Caco-2 (cell line): ENCODE results near the gene RINL. TPM values are rescaled to one million over a fixed set of nuclear protein-coding genes. Genes with fewer than 3 reads are reported as not detected.
A peak's percentile ranks its signal among the peaks of the same experiment; 100 is the strongest.

Experiments
- Bru-seq: library from RNA; stranded (reverse); fragments of 400-500 nt; gene quantifications from one replicate; lab custom pipeline; 2021; lab: Mats Ljungman, UMichigan
- BruChase-seq, 2 experiments: library from RNA; stranded (reverse); fragments of 400-500 nt; gene quantifications; one replicate each; lab custom pipeline; 2021; lab: Mats Ljungman, UMichigan
- BruUV-seq: library from RNA; stranded (reverse); fragments of 400-500 nt; replicated peaks from 2 replicates; lab custom pipeline; 2021; lab: Mats Ljungman, UMichigan
- CTCF ChIA-PET: fragments of 300-600 bp; sonication (Branson Sonifier 250); formaldehyde crosslinking; loops from one replicate; lab custom pipeline; 2022; ENCODE audit warnings: antibody characterized with exemption; lab: Charles Lee
- POLR2A ChIA-PET: fragments of 300-600 bp; sonication (Branson Sonifier 250); formaldehyde crosslinking; loops from one replicate; lab custom pipeline; 2022; ENCODE audit warnings: antibody characterized with exemption; lab: Charles Lee
- DNase-seq, 2 experiments: peaks; one replicate each; pipeline versions ENCODE4 v3.0.0 to v3.0.0-alpha.2; 2020 to 2022
- H3K27me3 ChIP-seq: replicated peaks from 2 replicates; pipeline ENCODE4 v1.6.0; 2011; ENCODE audit warnings: low read length; ENCODE audit not compliant: control insufficient read depth, insufficient read depth
- H3K36me3 ChIP-seq: 2 replicates; pipeline ENCODE4 v1.5.1; 2011; ENCODE audit warnings: low read length; ENCODE audit not compliant: control insufficient read depth, insufficient read depth
- H3K4me1 ChIP-seq: fragments of 250-450 bp; sonication (Bioruptor Pico); 2 replicates; pipeline ENCODE4 v1.5.1; 2020; ENCODE audit warnings: mild to moderate bottlenecking
- H3K4me3 ChIP-seq: 2 replicates; pipeline ENCODE4 v1.5.1; 2011; ENCODE audit warnings: low read depth, mild to moderate bottlenecking, control low read depth, low read length
- H3K9me3 ChIP-seq: fragments of 250-450 bp; sonication (Bioruptor Pico); 2 replicates; pipeline ENCODE4 v1.5.1; 2020; ENCODE audit warnings: mild to moderate bottlenecking, moderate library complexity
- H3K27ac Mint-ChIP-seq: one replicate; pipeline ENCODE4 v1.8.0; 2022; ENCODE audit warnings: mixed read lengths; ENCODE audit not compliant: unreplicated experiment
- H3K27me3 Mint-ChIP-seq: one replicate; pipeline ENCODE4 v1.8.0; 2022; ENCODE audit warnings: mixed read lengths; ENCODE audit not compliant: insufficient read depth, unreplicated experiment
- H3K36me3 Mint-ChIP-seq: one replicate; pipeline ENCODE4 v1.8.0; 2022; ENCODE audit warnings: mild to moderate bottlenecking, mixed read lengths; ENCODE audit not compliant: insufficient read depth, unreplicated experiment
- H3K4me1 Mint-ChIP-seq: one replicate; pipeline ENCODE4 v1.8.0; 2022; ENCODE audit warnings: low read depth, mixed read lengths; ENCODE audit not compliant: unreplicated experiment
- H3K4me3 Mint-ChIP-seq: one replicate; pipeline ENCODE4 v1.8.0; 2022; ENCODE audit warnings: mild to moderate bottlenecking, moderate library complexity, mixed read lengths; ENCODE audit not compliant: unreplicated experiment
- H3K9me3 Mint-ChIP-seq: one replicate; pipeline ENCODE4 v1.8.0; 2022; ENCODE audit warnings: mixed read lengths; ENCODE audit not compliant: unreplicated experiment
- intact Hi-C: fragments of 100-400 bp; cut with micrococcal nuclease; formaldehyde crosslinking; loops from one replicate; pipeline ENCODE4 v1.10.0; 2022; ENCODE audit not compliant: unreplicated experiment
- long read RNA-seq: library from polyadenylated mRNA; stranded (forward); transcript quantifications from one replicate; pipeline ENCODE4 v2.0.0, GENCODE V29; 2022
- total RNA-seq: library from RNA; stranded (reverse); gene quantifications from 2 replicates; pipeline ENCODE4 v1.2.3, GENCODE V29; 2022
- TF ChIP-seq, protein P1 (sequence below), 2 experiments: fragments of 200-600 bp in 1 of 2; IDR thresholded peaks; 1 replicate in 1 of 2; 2 replicates in 1 of 2; pipeline versions ENCODE4 v1.5.1 to v1.8.0; 2011 to 2022; ENCODE audit warnings: antibody characterized with exemption in 1 of 2, control low read depth in 1 of 2, inconsistent platforms in 1 of 2, low read depth in 1 of 2, low read length in 1 of 2, mild to moderate bottlenecking in 1 of 2, moderate library complexity in 1 of 2; ENCODE audit not compliant: insufficient read depth in 1 of 2, severe bottlenecking in 1 of 2, unreplicated experiment in 1 of 2

Gene RINL, protein sequence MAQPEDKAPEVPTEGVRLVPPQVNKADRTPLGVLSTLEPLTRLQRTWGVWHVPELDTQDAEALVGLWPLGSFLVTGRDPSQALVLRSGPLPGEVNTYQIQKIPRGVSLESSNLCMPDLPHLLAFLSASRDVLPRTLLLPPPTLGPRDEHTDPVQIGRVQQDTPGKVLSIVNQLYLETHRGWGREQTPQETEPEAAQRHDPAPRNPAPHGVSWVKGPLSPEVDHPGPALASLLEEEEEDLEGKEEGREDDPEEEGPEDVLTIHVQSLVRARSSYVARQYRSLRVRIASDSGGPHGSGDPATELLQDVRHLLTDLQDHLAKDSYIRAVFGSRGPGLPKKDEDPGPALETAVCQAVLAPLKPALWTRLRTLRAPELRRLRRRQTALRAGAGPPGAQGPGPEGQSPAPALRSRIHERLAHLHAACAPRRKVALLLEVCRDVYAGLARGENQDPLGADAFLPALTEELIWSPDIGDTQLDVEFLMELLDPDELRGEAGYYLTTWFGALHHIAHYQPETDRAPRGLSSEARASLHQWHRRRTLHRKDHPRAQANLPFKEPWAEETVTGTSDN
- total RNA-seq (1.5 and 1.9 TPM in 2 replicates), Bru-seq, nascent RNA (percentile 24 among the genes with signal in this experiment), BruChase-seq, experiment 1, labeled RNA remaining after a 2-hour chase (percentile 25 among the genes with signal in this experiment), BruChase-seq, experiment 2, labeled RNA remaining after a 6-hour chase (percentile 25 among the genes with signal in this experiment)
- long read RNA-seq, result 0 reads

DNA sequence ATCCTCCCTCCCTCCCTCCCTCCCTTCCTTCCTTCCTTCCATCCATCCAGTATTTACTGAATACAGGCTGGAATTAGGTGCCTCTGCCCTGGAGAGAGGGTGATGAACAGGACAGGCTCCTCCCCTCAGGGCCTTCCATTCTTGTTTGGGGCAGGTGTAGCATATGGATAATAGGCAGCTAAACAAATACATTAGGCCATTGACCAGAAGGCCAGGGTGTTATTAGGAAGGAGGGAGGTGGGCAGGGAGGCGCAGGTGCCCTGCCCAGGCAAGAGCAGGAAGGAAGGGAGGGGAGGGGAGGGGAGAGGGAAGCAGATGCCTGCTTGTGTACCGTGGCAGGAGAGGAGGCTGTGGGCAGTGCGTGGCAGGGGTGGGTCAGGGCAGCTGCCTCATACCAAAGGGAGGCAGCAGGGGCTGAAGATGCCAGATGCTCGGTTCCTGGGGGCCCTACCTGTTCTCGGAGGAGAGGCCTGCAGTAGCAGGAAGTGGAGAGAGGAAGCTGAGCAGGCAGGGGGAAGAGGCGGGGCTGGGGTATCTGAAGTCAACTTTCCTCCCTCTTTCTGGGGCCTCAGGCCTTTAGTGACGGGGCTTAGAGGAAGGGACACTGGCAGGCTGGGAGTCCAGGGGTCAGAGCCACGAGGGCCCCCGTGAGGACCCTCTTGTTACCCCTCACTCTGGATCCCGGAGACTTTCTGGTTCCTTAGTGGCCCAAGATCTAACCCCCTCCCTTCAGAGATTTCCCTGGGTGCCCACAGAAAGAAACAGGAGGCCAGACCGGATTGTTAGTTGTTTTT is at the start of gene RINL:
TSS of gene RINL (minus strand) at position 495 of the 794 bp plus-strand sequence. CDS start 1,533 bp downstream, outside the sequence.
- POLR2A ChIA-PET, result interaction anchor here (0.7 kb wide), 1 partner anchor 22 kb away, joined by 4 read pairs; the partner anchor contains the start of gene NFKBIB
- BruUV-seq, result no TSS peak
- Mint-ChIP-seq H3K4me1 (peaks cover 25% of the 10 kb centered on the region), H3K36me3 (peaks cover 5% of the 10 kb centered on the region), H3K4me3 (peak within 1 kb of the TSS; percentile 34), H3K9me3 (no peaks in the 10 kb centered on the region), H3K27me3 (no peaks in the 10 kb centered on the region), H3K27ac (peak within 1 kb of the TSS; percentile 89)
- no peaks in the 10 kb centered on the region for H3K27me3 ChIP-seq
- no peak for DNase-seq
- intact Hi-C loops, result no loop called here
- H3K9me3 ChIP-seq, result no peaks in the 10 kb centered on the region
- CTCF ChIA-PET, result interaction anchor here (1.0 to 1.4 kb wide), 2 partner anchors 9 to 25 kb away, joined by 3 read pairs; no protein-coding TSS in a partner anchor
- TF ChIP-seq, protein P1, sequence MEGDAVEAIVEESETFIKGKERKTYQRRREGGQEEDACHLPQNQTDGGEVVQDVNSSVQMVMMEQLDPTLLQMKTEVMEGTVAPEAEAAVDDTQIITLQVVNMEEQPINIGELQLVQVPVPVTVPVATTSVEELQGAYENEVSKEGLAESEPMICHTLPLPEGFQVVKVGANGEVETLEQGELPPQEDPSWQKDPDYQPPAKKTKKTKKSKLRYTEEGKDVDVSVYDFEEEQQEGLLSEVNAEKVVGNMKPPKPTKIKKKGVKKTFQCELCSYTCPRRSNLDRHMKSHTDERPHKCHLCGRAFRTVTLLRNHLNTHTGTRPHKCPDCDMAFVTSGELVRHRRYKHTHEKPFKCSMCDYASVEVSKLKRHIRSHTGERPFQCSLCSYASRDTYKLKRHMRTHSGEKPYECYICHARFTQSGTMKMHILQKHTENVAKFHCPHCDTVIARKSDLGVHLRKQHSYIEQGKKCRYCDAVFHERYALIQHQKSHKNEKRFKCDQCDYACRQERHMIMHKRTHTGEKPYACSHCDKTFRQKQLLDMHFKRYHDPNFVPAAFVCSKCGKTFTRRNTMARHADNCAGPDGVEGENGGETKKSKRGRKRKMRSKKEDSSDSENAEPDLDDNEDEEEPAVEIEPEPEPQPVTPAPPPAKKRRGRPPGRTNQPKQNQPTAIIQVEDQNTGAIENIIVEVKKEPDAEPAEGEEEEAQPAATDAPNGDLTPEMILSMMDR (IDR thresholded peaks at IDR 0.05; ENCODE audit: insufficient read depth in 1 of 2, low read depth in 1 of 2, low read length in 1 of 2, severe bottlenecking in 1 of 2, unreplicated experiment in 1 of 2), result no peak
- H3K4me1 ChIP-seq, result peaks cover 48% of the 10 kb centered on the region
- H3K36me3 ChIP-seq, result no peaks in the 10 kb centered on the region
- no peak within 1 kb of the TSS for H3K4me3 ChIP-seq

DNA sequence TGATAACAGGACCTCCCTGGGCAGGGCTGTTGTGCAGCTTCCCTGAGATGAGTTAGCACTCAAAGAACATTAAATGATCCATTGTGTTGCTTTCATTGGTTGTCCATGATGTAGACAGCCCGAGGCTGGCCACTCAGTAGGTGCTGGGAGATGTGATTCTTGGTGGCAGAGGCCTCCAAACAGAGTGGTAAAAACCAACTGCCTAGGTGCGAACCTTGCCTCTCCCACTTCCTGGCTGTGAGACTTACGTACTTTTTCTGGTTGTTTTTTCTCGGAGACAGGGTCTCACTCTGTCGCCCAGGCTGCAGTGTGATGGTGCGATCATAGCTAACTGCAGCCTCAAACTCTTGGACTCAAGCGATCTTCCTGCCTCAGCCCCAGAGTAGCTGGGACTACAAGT is 46.3 kb upstream of the RINL start:
- no peaks in the 10 kb centered on the region for H3K9me3 ChIP-seq
- peaks cover 5% of the 10 kb centered on the region for H3K36me3 ChIP-seq
- intact Hi-C loops, result no loop called here
- no TSS peak for BruUV-seq
- CTCF ChIA-PET, result interaction anchor here (0.6 kb wide), 1 partner anchor 18 kb away, joined by 3 read pairs; no protein-coding TSS in a partner anchor
- no peaks in the 10 kb centered on the region for H3K4me1 ChIP-seq
- no peaks in the 10 kb centered on the region for H3K27me3 ChIP-seq
- Mint-ChIP-seq H3K36me3 (peaks cover 37% of the 10 kb centered on the region), H3K4me3 (no peak overlapping the region), H3K27me3 (no peaks in the 10 kb centered on the region), H3K9me3 (no peaks in the 10 kb centered on the region), H3K27ac (no peak overlapping the region), H3K4me1 (no peaks in the 10 kb centered on the region)
- no peak for DNase-seq
- TF ChIP-seq, protein P1 (IDR thresholded peaks at IDR 0.05; ENCODE audit: insufficient read depth in 1 of 2, low read depth in 1 of 2, low read length in 1 of 2, severe bottlenecking in 1 of 2, unreplicated experiment in 1 of 2), result no peak
- no peak overlapping the region for H3K4me3 ChIP-seq
- POLR2A ChIA-PET, result no interaction called here
